SJSA1 (cell line): ENCODE measurements around the gene TMEM14A. TPM values are rescaled to one million over a fixed set of nuclear protein-coding genes. Genes with fewer than 3 reads are reported as not detected.

Experiments used
- DNase-seq, 2 experiments: peaks; one replicate each; pipeline ENCODE4 v3.0.0-alpha.2; 2015 to 2020; ENCODE audit warnings: low spot score in 2 of 2, low read depth in 1 of 2
- H3K27ac ChIP-seq: fragments of 250-450 bp; sonication (Bioruptor Pico); 2 replicates; pipeline ENCODE4 v1.5.1; 2020; ENCODE audit warnings: mild to moderate bottlenecking, moderate library complexity
- H3K27me3 ChIP-seq: fragments of 250-450 bp; sonication (Bioruptor Pico); replicated peaks from 2 replicates; pipeline ENCODE4 v1.5.1; 2020; ENCODE audit warnings: mild to moderate bottlenecking, moderate library complexity
- H3K36me3 ChIP-seq: fragments of 250-450 bp; sonication (Bioruptor Pico); 2 replicates; pipeline ENCODE4 v1.5.1; 2020; ENCODE audit warnings: mild to moderate bottlenecking
- H3K4me1 ChIP-seq: fragments of 250-450 bp; sonication (Bioruptor Pico); replicated peaks from 2 replicates; pipeline ENCODE4 v1.6.1; 2021; ENCODE audit warnings: mild to moderate bottlenecking
- H3K4me3 ChIP-seq: fragments of 250-450 bp; sonication (Bioruptor Pico); 2 replicates; pipeline ENCODE4 v1.5.1; 2020; ENCODE audit warnings: mild to moderate bottlenecking
- H3K9me3 ChIP-seq: fragments of 250-450 bp; sonication (Bioruptor Pico); replicated peaks from 2 replicates; pipeline ENCODE4 v1.5.1; 2020; ENCODE audit warnings: mild to moderate bottlenecking
- total RNA-seq: library from RNA; depleted of rRNA; stranded (reverse); fragments of >200 nt; shearing (Covaris generic); gene quantifications from 2 replicates; pipeline ENCODE4 v1.2.3, GENCODE V29; 2014

The TMEM14A gene
- total RNA-seq, 1 experiment from 2014 or later: 91.0 TPM

DNA sequence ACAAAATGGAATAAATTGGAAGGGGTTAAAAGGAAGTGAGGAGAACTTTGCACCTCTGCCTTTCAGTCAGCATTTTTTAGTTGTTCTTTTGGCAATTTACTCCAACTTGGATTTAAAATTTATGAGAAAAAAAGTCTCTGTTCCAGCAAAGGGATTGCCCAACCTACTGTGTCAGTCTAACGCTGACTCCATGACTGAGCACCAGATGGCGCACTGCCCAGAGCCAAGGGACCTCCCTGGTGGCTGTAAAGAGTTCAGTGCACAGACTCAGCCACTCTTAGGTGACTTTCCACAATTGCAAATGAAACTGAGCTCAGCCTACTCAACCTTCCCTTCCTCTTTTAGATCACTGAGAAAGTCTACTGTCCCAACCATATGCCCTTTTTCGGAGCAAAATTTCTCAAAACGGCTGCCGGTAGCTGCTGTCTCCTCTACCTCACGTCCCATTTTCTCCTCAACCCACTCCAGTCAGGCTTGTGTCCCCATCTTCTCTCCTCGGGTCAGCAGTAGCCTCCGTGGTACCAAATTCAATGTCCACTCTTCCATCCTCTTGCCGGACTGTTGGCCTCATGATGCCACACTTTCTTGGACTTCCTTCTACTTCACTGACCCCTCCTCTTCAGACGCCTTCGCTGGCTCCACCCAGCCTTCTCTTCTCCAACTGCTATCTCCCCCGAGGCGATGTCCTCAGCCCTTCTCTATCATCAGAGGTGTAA is 53.7 kb downstream of the TMEM14A start:
- no peak overlapping the region for H3K4me3 ChIP-seq
- no peaks in the 10 kb centered on the region for H3K36me3 ChIP-seq
- no peaks in the 10 kb centered on the region for H3K4me1 ChIP-seq
- DNase-seq: peak; percentile 61 to 70
- H3K9me3 ChIP-seq: no peaks in the 10 kb centered on the region
- H3K27me3 ChIP-seq: no peaks in the 10 kb centered on the region
- H3K27ac ChIP-seq: no peak overlapping the region

DNA sequence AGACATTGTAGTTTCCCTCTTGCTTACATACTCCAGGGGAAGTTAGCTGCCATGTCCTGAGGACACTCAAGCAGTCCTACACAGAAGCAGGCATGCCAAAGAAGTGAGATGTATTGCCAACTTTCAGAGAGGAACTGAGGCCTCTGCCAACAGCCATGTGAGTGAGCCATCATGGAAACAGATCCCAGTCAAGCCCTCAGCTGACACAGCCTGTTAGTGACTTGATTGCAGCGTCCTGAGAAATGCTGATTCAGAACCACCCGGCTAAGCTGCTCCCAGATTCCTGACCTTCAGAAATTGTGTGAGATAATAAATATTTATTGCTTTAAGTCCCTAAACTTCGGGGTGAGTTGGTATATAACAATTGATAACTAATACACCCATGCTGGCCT is 54.2 kb downstream of the TMEM14A start:
- no peak for DNase-seq
- no peak overlapping the region for H3K4me3 ChIP-seq
- no peaks in the 10 kb centered on the region for H3K4me1 ChIP-seq
- no peak overlapping the region for H3K27ac ChIP-seq
- H3K36me3 ChIP-seq: no peaks in the 10 kb centered on the region
- H3K27me3 ChIP-seq: no peaks in the 10 kb centered on the region
- H3K9me3 ChIP-seq: no peaks in the 10 kb centered on the region

DNA sequence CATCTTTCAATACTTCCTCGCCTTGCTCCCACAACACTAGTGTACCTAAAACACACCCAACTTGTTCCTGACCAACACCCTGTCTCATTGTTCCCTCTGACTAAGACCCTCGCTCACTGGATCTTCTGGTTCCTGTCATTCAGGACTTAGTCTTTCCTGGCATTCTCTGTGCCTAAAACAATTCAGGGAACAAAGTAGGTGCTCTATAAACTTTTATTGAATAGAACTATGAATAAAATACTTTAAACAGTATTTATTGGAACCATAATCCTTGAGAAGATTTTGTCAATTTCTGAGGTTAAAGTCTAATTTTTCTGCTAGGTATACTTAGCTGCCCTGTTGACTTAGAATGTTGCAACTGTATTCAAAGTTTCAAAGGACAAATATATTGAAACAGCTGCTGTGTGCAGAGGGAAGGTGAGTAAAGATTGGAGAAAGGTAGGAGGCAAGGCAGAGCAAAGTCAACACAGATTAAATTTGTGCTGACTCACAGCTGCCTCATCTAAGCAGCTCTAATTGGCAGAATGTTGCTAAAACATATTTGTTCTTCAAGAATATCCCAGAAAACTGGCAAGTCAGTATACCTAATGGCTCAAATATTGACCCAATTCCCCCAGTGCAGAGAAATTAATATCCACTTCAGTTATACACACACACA is 54.8 kb downstream of the TMEM14A start:
- H3K27ac ChIP-seq: no peak overlapping the region
- H3K36me3 ChIP-seq: no peaks in the 10 kb centered on the region
- no peaks in the 10 kb centered on the region for H3K4me1 ChIP-seq
- H3K27me3 ChIP-seq: no peaks in the 10 kb centered on the region
- no peak overlapping the region for H3K4me3 ChIP-seq
- no peak for DNase-seq
- no peaks in the 10 kb centered on the region for H3K9me3 ChIP-seq

DNA sequence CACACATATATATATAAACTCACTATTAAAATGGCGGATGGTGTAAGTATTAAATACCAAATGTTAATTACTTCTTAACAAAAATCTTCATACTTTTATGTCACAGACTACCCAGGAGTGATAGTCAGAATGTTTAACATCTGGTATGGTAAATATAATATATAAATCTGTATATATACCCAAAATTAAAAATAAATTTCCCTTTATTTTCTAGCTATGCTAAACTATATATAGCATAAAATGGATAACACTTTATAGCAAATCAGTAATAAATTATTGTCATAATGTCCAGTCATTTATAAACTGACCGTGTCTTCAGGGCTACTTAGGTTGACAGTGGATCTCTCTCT is 55.3 kb downstream of the TMEM14A start:
- no peaks in the 10 kb centered on the region for H3K27me3 ChIP-seq
- DNase-seq: no peak
- no peaks in the 10 kb centered on the region for H3K36me3 ChIP-seq
- no peak overlapping the region for H3K4me3 ChIP-seq
- H3K9me3 ChIP-seq: no peaks in the 10 kb centered on the region
- no peaks in the 10 kb centered on the region for H3K4me1 ChIP-seq
- no peak overlapping the region for H3K27ac ChIP-seq

DNA sequence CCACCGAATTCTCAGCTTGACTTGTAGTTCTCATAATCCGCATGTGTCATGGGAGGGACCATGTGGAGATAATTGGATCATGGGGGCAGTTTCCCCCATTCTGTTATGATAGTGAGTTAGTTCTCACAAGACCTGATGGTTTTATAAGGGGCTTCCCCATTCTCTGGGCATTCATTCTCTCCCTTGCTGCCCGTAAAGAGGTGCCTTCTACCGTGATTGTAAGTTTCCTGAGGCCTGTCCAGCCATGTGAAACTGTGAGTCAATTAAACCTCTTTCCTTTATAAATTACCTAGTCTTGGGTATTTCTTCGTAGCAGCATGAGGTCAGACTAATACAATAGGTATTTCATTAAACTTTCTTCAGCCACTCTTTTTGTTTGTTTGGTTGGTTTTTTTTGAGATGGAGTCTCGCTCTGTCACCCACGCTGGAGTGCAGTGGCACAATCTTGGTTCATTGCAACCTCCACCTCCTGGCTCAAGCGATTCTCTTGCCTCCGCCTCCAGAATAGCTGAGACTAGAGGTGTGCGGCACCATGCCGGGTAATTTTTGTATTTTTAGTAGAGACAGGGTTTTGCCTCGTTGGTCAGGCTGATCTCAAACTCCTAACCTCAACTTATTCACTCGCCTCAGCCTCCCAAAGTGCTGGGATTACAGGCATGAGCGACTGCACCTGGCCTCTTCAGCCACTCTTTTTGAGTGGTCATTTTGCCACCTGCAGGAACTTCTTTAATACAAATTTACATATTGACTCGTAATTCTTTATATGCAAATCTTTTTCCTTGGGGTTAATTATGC is 56.0 kb downstream of the TMEM14A start:
- Histone ChIP-seq H3K4me3 (no peak overlapping the region), H3K4me1 (no peaks in the 10 kb centered on the region), H3K27me3 (no peaks in the 10 kb centered on the region), H3K9me3 (no peaks in the 10 kb centered on the region), H3K27ac (no peak overlapping the region), H3K36me3 (no peaks in the 10 kb centered on the region)
- no peak for DNase-seq

DNA sequence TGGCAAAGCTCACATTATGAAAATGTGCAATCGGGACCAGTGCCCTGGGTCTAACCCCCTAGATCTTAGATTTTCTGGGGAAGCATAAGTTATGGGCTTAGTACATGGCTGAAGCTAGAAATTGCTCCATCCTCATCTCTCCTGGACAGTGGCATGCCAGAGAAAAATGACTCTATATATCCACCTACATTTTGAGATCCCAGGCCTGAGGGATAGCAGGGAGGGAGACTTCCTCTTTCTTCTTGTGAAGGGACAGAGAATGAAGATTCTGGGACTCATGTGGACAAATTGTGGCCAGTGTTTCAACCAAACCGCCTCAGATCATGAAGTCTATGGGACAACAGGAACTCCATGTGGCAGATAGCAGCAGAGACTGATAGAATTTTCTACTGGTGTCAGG is 57.0 kb downstream of the TMEM14A start:
- H3K4me1 ChIP-seq: no peaks in the 10 kb centered on the region
- no peak for DNase-seq
- H3K9me3 ChIP-seq: no peaks in the 10 kb centered on the region
- H3K27ac ChIP-seq: no peak overlapping the region
- no peak overlapping the region for H3K4me3 ChIP-seq
- H3K27me3 ChIP-seq: no peaks in the 10 kb centered on the region
- no peaks in the 10 kb centered on the region for H3K36me3 ChIP-seq

DNA sequence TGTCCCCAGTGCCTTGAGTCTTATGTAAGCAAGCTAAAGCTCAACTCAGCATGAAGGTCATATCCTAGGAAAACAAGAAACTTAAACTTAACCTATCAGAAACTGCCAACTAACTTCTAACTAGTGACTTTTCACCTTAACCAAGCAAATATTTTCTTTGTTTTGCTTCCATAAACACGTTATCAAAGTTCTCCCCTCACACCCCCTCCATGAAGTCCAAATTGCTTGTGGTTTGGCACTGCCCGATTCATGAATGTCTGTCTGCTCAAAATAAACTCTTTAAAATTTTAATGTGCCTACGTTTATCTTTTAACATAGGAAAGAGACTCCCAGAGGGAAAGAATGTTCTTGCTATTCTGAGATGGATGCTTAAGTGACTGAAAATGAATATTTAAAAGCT is 57.5 kb downstream of the TMEM14A start:
- no peak for DNase-seq
- Histone ChIP-seq H3K27me3 (no peaks in the 10 kb centered on the region), H3K36me3 (no peaks in the 10 kb centered on the region), H3K4me1 (no peaks in the 10 kb centered on the region), H3K9me3 (no peaks in the 10 kb centered on the region), H3K27ac (no peak overlapping the region), H3K4me3 (no peak overlapping the region)

DNA sequence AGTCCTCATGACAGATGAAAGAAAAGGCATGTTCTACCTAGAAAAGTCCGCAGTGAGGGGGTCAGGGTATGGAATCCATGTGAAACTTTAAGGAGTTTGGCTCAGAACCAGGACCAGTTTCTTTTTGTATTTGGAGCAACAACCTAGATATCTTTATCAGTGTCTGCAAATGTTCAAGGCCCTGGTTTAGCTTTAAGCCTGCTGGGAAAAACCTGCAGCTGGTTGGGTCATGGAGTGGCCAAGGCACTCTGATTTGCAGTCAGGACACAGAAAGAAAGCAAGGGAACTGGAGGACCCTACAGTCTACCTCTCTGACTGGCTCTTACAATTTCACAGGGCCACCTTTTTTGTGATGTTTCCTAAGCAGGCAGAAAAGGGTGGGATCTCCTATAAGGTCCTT is 58.7 kb downstream of the TMEM14A start:
- H3K9me3 ChIP-seq: no peaks in the 10 kb centered on the region
- H3K27me3 ChIP-seq: no peaks in the 10 kb centered on the region
- no peaks in the 10 kb centered on the region for H3K36me3 ChIP-seq
- no peak overlapping the region for H3K27ac ChIP-seq
- no peak for DNase-seq
- H3K4me3 ChIP-seq: no peak overlapping the region
- H3K4me1 ChIP-seq: no peaks in the 10 kb centered on the region

DNA sequence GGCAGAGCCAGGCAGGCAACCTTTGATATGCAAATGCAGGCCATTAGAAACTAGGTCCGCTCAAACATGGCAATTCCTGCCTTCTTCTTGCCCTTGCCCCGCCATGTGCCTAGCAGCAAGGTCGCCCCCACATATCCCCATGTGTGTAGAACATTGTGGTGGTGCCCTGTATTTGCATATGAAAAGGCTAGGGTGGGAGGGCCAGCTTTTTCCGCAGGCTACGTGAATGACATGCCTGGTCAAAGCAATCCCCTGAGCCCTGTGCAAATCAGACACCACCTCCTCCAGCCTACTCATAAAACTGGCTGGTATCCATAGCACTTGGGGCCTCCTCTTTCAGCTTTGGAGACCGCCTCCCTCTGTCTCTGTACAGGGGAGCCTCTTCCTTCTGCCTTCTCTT is 60.8 kb downstream of the TMEM14A start:
- Histone ChIP-seq H3K4me3 (no peak overlapping the region), H3K36me3 (no peaks in the 10 kb centered on the region), H3K27ac (no peak overlapping the region), H3K27me3 (no peaks in the 10 kb centered on the region), H3K4me1 (no peaks in the 10 kb centered on the region), H3K9me3 (no peaks in the 10 kb centered on the region)
- DNase-seq: no peak

DNA sequence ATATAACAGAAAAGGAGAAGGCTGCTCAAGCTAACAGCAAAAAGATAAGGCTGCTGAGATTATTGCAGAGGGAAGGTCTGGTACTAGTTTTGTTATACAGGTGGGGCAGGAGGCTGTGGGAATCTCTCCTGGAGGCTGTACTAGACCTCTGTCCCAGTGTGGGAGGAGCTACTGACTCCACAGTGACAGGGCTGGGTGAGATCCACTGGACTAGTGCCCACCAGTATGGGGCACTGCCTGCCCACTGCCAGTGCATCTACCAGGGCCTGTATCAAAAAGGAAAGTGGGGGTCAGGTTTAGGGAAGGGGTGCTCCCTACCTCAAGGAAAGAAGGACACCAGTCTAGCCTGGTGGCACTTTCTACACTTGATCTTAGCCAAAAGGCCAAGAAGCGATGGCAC is 62.3 kb downstream of the TMEM14A start:
- Histone ChIP-seq H3K4me3 (no peak overlapping the region), H3K27me3 (no peaks in the 10 kb centered on the region), H3K27ac (no peak overlapping the region), H3K4me1 (no peaks in the 10 kb centered on the region), H3K9me3 (no peaks in the 10 kb centered on the region), H3K36me3 (no peaks in the 10 kb centered on the region)
- DNase-seq: no peak

DNA sequence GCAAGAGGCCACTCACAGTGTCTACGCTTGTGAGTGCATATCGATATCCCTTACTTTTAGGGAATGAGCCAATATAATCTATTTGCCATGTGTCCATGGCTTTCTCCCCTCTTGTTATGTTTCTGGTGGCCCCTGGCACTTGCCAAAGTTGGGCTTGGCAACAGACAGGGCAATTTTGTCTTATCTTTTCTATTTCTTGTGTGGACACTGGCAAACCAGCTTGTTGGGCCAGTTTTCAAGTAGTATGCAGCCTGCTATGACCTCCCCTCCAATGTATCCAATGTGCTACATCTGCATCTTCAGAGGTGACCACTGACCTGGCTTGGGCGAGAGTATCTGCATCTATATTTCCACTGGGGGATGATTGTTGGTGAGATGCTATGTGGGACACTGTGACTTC is 63.2 kb downstream of the TMEM14A start:
- Histone ChIP-seq H3K4me1 (no peaks in the 10 kb centered on the region), H3K36me3 (no peaks in the 10 kb centered on the region), H3K9me3 (no peaks in the 10 kb centered on the region), H3K27ac (no peak overlapping the region), H3K27me3 (no peaks in the 10 kb centered on the region), H3K4me3 (no peak overlapping the region)
- no peak for DNase-seq

DNA sequence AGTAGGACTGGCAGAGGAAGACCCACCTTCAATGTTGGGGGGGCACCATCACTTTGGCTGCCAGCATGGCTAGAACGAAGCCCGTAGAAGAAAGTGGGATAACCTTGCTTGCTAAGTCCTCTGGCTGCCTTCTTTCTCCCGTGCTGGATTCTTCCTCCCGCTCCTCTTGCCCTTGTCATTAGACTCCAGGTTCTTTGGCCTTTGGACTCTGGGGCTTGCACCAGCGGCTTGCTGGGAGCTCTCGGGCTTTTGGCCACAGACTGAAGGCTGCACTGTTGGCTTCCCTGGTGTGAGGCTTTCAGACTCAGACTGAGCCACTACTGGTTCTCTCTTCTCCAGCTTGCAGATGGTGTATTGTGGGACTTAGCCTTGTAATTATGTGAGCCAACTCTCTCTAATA is 64.2 kb downstream of the TMEM14A start:
- no peaks in the 10 kb centered on the region for H3K9me3 ChIP-seq
- no peaks in the 10 kb centered on the region for H3K4me1 ChIP-seq
- no peak overlapping the region for H3K27ac ChIP-seq
- no peak for DNase-seq
- no peak overlapping the region for H3K4me3 ChIP-seq
- no peaks in the 10 kb centered on the region for H3K36me3 ChIP-seq
- H3K27me3 ChIP-seq: no peaks in the 10 kb centered on the region

DNA sequence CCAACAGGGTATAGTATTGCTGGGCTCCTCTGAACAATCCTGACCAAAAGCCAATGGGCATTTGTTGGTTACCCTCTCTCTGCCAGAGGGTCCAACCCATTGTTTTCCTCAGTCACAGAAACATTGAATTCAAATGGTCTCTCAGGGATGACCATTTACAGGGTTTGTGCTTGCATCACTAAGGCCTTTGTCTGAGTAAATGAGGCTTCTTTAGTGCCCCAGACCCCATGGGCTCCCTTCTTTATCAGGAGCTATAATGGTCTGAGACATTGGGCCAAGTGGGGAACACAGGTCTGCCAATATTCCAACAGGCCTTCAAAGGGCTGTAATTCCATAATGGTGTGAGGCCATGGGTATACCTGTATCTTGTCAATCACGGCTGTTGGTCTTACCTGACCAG is 65.2 kb downstream of the TMEM14A start:
- DNase-seq: no peak
- no peak overlapping the region for H3K27ac ChIP-seq
- no peak overlapping the region for H3K4me3 ChIP-seq
- H3K9me3 ChIP-seq: no peaks in the 10 kb centered on the region
- H3K36me3 ChIP-seq: no peaks in the 10 kb centered on the region
- H3K4me1 ChIP-seq: no peaks in the 10 kb centered on the region
- H3K27me3 ChIP-seq: no peaks in the 10 kb centered on the region
